Suprapubic skin (tissue), 4 donors: ENCODE measurements around the gene GPAM.
A peak's percentile ranks its signal among the peaks of the same experiment; 100 is the strongest.

Source experiments
- CTCF ChIP-seq, 2 donors: fragments of 200-600 bp in 1 of 2; fragments of 450-650 bp in 1 of 2; sonication (generic) in 1 of 2; IDR thresholded peaks; one replicate each; pipeline ENCODE4 v1.5.1; 2016 to 2019; ENCODE audit warnings: antibody characterized with exemption in 2 of 2, mild to moderate bottlenecking in 1 of 2, moderate library complexity in 1 of 2
- POLR2A ChIP-seq, 2 donors: fragments of 450-650 bp; IDR thresholded peaks; one replicate each; pipeline ENCODE4 v1.6.1; 2017; ENCODE audit warnings: antibody characterized with exemption in 2 of 2, mild to moderate bottlenecking in 2 of 2, moderate library complexity in 2 of 2
- POLR2AphosphoS5 ChIP-seq, 3 donors: sonication (generic); formaldehyde crosslinking; IDR thresholded peaks; one replicate each; pipeline ENCODE4 v1.6.1; 2017; ENCODE audit warnings: antibody characterized with exemption in 3 of 3

DNA sequence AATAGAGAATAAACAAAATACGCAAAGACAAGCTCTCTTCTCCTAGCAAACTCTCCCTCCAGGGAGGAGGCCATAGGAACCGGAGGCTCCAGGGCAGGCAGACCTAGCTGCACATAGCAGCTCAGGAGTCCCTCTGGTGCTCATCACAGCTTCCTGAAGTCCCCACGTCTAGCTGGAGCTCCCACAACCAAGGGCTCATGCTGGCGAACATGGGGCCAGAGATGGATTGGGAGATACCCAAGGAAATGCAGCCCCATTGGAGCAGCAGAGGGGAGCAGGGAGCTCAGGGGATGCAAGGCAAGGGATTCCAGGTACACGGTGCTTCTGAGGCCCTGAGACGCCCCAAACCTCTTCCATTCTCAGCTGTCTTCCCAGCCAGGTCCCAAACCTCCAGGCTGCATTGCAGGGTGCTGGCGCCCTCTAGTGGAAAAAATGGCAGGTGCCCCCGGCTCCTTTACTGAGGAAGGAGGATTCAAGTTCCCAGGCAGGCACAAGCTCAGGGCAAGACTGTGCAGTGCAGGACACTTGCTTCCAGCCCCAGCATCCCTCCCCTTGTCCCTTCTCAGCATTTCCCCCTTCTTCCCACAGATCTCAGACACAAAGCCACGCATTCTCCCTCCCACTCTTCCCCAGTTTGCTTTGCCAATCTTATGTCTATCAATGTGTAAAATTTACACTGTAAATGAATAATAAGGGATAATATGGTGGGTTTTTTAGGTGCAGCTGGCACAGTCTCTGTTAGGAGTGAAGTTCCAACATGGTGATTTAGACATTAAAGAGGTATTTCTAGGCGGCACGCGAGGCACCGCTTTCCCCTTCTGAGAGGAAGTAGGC lies 46.2 kb downstream of the GPAM start:
- TF ChIP-seq CTCF (IDR thresholded peaks at IDR 0.05), result peak; percentile 67 to 92
- no peak for TF ChIP-seq POLR2A (IDR thresholded peaks at IDR 0.05)
- TF ChIP-seq POLR2AphosphoS5 (IDR thresholded peaks at IDR 0.05), result no peak
